ENCODE data around the gene ADAMTSL1.

Gene ADAMTSL1

GRCh38 chr9:18662320-18662719, 188.4 kb downstream of the ADAMTSL1 start:
- no peak for DNase-seq (ENCODE audit: low spot score)

DNA sequence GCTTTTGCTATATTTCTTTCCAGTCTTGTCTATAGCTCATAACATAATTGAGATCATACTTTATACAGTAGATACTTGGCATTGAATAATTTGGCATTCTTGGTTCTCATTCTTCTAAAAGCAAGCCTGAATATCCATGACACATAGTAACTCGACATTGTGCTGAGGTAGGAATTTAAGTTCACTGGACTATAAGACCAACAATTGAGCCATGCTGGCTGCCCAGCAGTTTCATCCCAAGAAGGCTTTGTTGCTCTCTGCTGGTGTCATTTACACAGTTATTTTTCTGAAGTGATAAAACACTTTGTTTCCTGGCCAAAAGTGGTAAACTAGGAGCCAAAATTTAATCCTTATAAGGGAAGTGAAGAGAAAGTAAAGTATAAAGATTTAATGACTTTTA, 192.0 kb downstream of the ADAMTSL1 start:
- DNase-seq (ENCODE audit: low spot score), result no peak

DNA sequence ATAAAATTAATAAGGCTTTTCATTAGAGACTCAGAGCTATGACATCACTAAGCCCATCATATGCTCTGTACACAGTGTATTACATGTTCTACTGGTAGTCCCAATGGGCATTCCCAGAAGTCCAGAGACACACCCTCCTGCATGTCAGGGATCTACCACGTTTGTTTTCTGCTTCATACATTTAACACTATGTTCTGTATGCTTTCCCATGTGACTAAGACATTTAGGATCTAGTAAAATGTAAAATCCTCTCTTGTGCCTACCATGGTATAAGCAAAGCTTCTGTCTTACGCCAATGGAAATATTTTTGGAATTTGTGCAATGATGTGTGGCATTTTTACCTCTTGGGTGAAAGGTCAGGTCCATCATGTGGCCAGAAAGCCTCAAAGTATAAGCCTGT, 192.4 kb downstream of the ADAMTSL1 start:
- no peak for DNase-seq (ENCODE audit: low spot score)

DNA sequence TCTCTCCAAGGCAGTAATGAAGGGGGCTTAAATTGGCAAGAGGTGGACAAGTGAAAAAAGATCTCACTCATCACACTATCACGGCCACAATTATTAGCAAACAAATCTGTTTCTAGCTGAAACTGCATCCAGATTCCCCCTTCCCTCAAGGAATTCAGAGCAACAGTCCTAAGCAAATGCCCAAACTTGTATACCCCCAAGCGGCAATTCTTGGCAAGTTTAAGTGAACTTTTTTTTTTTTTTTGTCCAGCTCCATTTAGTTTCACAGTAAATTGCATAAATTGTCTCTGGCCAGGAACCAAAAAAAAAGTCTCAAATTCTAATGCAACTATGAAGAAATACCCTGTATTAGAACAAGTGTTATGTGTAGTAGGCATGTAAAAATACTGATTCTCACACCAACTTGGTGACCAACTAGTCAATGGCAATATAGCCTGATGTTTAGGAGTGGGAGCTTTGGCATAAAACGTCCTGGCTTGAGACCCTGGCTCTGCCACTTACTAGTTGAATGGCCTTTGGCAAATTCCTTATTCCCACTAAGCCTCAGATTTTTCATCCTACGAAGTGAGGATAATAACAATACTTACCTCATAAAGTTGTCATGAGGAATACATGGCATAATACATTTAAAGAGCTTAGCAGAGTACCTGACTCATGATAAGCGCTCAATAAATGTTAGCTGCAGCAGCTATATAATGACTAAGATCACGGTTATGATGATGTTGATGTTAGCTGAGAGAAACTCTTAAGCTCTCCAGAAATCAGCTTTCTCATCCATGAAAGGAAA, 193.2 kb downstream of the ADAMTSL1 start:
- no peak for DNase-seq (ENCODE audit: low spot score)

DNA sequence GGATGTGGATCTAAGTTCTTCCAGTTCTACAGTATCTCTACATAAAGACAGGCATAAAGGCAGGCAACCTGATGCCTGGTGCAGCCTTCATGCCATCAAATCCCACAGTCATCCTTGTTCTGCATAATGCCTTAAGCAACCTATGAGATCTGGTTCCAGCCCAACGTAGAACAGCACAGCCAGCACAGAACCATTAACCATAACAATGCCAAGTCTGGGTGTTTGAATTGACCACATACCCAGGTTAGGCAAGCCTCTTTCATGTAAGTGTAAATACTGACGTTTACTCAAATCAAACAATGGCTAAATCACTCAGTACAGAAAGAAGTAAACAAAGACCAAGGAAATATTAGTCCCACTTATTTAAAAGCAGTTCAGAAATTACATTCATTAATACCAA, 195.0 kb downstream of the ADAMTSL1 start:
- no peak for DNase-seq (ENCODE audit: low spot score)

DNA sequence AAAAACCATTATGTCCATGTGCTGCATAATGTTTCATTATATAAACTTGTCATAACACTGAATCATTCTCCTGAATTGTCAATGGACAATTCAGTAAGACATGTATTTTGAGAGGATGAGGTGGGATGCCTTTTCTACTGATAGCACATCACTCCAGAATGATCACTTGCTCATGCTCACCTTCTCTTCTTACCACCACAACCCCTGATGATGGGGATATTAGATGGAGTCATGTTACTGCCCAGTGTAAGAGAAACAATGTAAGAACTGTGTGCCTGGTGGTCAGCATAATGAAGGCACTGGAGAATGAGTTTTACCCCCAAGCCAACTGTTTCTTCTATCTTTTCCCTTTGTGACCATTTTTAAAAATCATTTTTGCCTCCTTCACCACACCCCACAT, 198.8 kb downstream of the ADAMTSL1 start:
- no peak for DNase-seq (ENCODE audit: low spot score)

GRCh38 chr9:18673179-18673578, 199.2 kb downstream of the ADAMTSL1 start:
- DNase-seq (ENCODE audit: low spot score), result no peak

DNA sequence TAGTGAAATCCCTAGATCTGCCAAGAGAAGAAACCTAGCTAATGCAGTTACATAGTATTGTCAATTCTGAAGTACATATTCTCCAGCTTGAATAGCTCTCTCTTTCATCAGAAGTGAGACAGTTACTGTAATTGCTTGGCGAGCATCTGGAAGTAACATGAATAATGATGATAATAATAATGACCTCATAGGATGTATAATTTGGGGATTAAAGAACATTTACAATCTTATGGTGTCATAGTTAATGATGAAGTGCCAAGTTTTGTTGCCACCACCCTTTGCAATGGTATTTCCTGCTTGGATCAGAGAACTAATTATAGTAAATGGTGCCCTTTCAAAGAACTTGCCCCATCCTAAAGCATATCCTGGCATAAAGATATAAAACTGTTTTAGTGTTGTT, 201.4 kb downstream of the ADAMTSL1 start:
- no peak for DNase-seq (ENCODE audit: low spot score)

DNA sequence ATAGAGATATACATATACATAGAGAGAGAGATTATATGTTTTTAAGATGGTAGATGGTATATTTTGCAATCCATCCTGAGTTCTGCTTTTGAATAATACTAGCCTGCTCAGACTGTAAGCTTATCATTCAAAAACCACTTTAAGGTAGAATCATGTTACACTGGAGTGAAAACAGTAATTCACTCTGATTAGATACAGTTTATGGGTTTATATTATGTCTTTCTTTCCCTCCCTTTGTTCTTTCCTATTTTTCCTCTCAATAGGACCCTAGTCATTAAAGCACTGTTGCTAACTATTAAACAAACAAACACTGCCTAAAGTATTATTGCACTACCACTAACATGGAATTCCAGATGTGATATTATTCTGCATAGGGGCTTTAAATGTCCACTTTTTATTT, 202.0 kb downstream of the ADAMTSL1 start:
- DNase-seq (ENCODE audit: low spot score), result no peak

- DNase-seq (ENCODE audit: low spot score), result no peak
Measured at GRCh38 chr9:18676525-18676924, 202.6 kb downstream of the ADAMTSL1 start.

- DNase-seq (ENCODE audit: low spot score), result no peak
Measured at GRCh38 chr9:18678821-18679590, 205.1 kb downstream of the ADAMTSL1 start.

- no peak for DNase-seq (ENCODE audit: low spot score)
Measured at GRCh38 chr9:18682907-18683306, 209.0 kb downstream of the ADAMTSL1 start.

GRCh38 chr9:18683312-18683711, 209.4 kb downstream of the ADAMTSL1 start:
- no peak for DNase-seq (ENCODE audit: low spot score)

GRCh38 chr9:18683851-18684250, 209.9 kb downstream of the ADAMTSL1 start:
- no peak for DNase-seq (ENCODE audit: low spot score)

DNA sequence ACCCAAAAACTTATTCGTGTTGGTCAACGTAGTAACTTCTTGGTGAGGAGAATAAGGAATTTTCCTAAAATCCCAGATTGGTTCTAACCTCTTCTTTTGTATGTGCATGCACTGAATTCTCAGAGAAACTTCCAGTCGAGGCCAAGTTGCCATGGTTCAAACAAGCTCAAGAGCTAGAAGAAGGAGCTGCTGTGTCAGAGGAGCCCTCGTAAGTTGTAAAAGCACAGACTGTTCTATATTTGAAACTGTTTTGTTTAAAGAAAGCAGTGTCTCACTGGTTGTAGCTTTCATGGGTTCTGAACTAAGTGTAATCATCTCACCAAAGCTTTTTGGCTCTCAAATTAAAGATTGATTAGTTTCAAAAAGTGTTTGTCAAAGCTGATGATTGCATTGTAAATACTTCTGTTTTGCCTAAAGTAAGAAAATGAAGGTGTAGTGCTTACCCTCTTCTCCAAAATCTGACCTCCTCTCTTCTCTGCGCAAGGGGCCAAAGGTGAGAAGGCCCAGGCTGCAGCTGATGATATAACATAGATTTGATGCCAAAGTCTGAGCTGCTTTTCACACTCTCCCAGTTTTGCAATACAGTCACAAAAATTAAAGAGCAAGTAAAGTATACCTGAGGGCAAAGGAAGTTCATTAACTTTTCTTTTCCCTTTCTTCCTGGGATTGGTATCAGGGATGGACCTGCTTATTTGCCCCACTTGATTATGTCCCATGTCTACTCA, 210.8 kb downstream of the ADAMTSL1 start:
- DNase-seq (ENCODE audit: low spot score), result no peak

DNA sequence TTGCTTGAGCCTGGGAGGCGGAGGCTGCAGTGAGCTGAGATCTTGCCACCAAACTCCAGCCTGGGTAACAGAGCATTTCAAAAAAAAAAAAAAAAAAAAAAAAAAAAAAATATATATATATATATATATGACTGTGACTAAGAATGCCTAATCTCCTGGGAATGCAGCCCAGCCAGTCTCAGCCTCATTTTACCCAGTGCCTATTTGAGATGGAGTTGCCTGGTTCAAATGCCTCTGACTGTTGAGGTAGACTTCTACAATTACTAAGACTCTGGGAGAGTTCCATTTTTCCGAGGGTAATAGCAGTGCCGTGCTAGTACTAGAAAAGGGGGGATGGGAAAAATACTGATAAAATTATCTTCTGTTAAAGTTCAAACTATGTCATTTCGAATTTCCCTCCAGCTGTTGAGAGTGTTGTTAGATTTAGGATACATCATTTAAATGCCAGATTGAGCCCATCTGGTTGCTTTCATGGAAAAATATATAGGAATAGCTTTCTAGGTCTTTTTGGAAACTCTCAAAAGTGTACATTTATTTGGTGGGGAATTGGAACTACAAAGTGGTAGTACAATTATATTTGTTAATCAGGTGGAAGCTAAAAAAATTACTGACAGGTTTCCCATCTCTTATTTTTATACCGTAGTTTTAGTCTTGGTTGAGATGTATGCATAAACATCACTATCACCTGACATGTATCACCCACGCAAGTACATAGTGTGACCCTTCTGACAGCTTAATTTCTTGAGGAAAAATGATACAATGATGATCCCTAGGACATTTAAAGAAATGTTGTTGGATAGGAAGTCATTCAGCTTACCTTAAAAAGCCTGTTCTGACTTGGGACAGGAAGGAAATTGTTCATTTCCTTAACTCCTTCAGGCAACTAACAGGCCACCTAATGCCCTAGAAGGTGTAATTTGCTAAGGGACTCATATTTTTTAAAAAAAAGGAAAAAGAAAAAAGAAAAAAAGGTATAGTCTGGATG, 214.9 kb downstream of the ADAMTSL1 start:
- DNase-seq (ENCODE audit: low spot score), result no peak

DNA sequence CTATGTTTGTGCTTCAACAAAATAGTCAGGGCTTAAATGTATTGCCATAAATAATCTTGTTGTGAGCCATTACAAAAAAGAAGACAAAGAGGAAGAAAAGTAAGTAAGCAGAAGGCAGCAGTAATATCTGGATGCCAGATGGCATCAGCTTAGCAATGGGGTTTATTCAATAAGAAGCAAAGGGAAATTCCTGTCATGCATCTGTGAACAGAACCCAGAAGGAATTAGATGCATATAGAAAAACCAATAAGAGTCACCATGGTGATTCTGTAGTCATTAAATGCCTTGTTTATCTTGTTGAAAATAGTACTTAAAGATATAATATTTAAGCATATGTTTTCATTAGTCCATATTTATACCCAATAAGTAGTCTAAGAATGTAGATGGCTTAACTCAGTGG, 216.0 kb downstream of the ADAMTSL1 start:
- no peak for DNase-seq (ENCODE audit: low spot score)

- DNase-seq (ENCODE audit: low spot score), result no peak
Measured at GRCh38 chr9:18692268-18692667, 218.3 kb downstream of the ADAMTSL1 start.

- no peak for DNase-seq (ENCODE audit: low spot score)
Measured at GRCh38 chr9:18692962-18693361, 219.0 kb downstream of the ADAMTSL1 start.

- DNase-seq (ENCODE audit: low spot score), result no peak
Measured at GRCh38 chr9:18694959-18695668, 221.2 kb downstream of the ADAMTSL1 start.

DNA sequence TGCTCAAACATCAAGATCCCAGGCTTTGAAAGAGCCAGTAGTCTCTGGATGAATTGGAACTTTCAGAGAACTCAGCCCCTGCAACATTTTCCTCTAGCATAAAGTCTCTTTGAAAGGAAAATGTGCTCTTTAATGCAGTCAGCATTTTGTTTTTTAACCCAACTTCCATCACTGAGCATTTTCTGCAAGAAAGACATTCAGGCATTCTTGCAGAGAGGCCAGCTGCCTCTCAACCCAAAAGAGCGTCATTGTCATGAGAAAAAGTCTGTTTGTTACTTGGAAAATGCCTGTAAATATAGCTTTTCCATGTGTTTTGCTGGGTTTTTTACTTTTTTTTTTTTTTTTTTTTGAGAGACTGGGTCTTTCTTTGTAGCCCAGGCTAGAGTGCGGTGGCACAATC, 225.0 kb downstream of the ADAMTSL1 start:
- no peak for DNase-seq (ENCODE audit: low spot score)

Data from LoVo (cell line).